GM12874 (cell line): ENCODE measurements around the gene DLGAP1.

Experiments
- TF ChIP-seq, protein P1 (sequence below): IDR thresholded peaks from 2 replicates; pipeline ENCODE4 v1.5.1; 2011; ENCODE audit warnings: low read depth, mild to moderate bottlenecking, control low read depth, low read length, moderate library complexity; ENCODE audit not compliant: insufficient read depth

Gene DLGAP1

DNA sequence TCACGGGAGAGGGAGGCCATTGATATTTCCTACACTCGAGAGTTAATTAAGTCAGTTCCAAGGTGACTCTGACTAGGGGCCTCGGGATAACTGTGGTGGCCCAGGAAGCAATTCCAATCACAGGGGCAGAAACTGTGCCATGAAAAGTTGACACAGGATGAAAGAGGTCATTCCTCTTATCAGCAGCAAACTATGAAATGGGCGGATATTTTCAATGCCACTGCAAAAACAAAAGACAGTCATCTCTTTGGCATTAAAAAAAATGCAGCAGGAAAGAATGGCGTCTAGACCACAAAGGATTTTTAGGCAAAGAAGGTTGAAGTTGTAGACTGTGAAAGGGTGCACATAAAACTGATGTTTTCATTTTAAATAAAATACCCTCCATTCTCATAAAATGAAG, 955.1 kb downstream of the DLGAP1 start:
- TF ChIP-seq, protein P1, sequence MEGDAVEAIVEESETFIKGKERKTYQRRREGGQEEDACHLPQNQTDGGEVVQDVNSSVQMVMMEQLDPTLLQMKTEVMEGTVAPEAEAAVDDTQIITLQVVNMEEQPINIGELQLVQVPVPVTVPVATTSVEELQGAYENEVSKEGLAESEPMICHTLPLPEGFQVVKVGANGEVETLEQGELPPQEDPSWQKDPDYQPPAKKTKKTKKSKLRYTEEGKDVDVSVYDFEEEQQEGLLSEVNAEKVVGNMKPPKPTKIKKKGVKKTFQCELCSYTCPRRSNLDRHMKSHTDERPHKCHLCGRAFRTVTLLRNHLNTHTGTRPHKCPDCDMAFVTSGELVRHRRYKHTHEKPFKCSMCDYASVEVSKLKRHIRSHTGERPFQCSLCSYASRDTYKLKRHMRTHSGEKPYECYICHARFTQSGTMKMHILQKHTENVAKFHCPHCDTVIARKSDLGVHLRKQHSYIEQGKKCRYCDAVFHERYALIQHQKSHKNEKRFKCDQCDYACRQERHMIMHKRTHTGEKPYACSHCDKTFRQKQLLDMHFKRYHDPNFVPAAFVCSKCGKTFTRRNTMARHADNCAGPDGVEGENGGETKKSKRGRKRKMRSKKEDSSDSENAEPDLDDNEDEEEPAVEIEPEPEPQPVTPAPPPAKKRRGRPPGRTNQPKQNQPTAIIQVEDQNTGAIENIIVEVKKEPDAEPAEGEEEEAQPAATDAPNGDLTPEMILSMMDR, result no peak

DNA sequence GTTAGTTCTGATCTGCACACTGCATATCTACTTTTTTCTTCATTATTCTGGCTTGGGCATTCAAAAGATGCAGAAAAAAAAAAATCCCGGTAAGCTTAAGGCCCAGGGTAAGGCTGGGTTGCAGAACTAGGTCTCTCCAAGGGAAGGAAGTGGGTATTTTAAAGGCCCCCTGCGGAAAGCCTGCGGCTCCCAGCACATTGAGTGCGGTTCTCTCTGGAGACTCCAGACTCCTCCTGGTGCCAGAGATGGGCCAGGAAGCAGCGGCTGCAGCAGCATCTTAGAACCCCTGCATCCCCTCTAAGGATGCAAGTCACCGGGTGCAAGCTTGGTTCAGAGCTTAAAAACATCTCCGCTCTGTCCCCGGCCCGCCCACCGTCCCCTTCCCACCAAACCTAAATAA, 955.6 kb downstream of the DLGAP1 start:
- TF ChIP-seq, protein P1, result no peak

DNA sequence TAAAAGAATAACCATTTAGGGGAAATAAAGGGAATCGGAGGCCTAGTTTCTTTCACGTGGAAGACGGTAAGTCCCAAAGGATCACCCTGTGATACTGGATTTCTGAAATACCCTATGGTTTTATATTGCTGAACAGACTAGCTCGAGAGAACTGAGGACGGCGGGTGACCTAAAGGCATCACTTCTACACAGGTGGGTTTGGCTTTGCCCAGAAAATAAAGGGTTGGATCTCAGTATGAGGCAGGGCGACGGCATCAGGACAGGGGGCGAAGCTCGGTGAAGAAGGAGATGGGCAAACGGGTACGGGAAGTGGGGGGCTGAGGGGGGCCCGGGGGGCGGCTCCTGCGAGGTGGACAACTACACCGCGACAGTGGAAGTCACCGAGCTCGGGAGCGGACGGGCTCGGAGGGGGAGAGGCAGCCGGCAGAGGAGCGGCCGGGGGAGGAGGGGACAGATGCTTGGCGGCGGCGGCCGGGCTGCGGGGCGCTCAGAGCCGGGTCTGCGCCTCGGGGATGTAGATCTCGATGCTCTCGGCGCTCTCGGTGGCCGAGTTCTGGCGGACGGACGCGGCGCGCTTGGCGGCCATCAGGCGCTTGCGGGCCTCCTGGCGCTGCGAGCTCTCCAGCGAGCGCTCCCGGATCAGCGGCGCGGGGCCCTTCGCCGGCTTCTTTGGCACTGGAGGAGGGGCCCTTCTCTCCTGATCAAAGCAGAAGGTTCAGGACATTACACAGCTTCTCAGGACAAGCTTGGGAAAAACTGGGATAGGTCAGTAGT, 956.2 kb downstream of the DLGAP1 start:
- TF ChIP-seq, protein P1, result no peak

DNA sequence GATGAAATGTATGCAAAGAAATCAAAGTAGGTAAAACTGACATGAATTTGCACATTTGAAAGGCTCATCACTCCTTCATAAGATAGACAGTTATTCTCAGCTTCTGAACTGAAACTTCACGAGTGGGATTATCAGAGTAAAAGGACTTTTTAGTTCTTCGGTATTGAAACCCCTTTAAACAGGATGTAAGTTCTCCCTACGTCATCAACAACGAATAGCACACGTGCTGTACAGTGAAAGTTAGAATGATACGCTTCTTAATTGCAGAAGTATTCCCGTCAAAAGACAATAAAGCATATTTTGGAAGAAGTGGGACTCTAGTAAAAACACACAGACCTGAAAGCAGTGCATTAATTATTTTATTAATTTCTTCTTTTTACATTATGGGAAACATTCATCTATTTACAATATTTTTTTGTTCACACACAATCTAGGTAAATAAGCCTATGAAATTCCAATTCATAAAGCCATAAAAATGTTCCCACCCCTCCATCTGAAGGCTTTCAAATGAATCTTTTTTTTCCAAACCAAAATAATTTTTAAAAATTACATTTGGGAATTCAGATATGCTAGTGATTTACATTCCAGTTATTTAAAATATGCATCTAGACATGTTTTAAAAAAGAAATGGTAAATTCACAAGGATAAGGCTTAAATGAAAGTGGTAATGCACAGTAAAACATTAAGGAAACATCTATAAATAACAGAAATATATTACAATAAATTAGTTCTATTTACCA, 959.2 kb downstream of the DLGAP1 start:
- TF ChIP-seq, protein P1, result no peak

DNA sequence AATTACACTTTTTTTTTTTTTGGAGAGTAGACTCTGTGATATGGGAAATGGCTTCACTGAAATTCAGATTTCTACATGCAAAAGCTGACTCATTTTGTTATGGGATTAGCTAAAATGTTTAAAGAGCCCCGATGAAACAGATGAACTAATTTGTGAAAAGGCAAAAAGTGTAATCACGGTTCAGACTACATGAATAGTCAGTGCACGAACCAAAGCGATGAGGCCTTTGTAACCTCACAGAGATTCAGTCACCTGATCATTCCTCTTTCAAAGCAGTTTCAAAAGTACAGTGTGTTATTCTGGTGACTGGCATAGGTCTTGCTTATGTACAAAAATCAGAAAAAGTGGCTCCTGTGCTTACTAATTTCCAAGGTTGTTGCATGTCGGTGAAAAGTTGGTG, 960.5 kb downstream of the DLGAP1 start:
- TF ChIP-seq, protein P1, result no peak

DNA sequence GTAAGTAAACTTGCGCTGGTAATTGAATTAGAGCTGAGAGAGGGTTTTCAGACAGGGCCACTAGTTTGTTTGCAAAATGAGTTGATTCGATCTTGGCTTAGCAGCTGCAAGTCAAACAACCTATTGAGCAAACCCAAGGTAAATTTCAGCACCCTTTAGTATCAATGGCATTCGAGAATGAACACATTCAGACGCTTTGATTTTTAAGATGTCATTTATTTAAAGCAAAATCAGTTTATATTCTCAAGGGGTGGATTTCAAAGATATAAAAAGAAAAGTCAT, 960.9 kb downstream of the DLGAP1 start:
- TF ChIP-seq, protein P1, result no peak

DNA sequence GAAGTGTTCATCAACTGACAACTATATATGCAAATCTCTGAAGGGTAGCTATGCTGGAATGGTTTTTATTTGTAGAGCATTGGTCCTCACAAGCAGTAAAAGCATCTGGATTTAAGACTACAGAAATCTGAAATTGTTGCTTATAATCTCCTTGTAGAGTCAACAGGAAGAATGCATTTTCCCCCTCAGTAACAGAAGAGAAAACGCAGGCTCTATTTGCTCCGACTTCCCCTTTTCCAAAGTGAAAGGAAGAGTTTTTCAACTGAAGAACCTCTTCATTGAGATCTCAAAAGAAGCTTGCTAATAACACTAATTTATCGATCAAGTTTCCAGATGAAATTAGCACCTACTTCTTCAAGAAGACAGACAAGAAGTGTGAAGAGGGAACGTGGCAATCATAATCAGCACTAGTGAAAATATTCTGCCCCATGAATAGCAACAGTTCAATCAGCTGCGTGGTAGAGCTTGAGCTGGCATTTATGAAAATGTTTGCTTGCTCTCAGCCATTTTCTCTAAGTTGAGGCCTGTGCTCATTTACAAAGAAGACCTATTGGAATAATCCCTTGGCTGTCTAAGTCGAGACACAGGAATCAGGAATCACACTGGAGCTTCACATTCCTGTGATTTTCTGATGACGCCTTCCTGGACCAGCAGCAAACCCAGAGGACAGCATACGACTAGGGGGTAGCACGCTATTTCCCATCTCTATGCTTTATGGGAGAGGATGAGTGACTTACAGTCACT, 961.4 kb downstream of the DLGAP1 start:
- TF ChIP-seq, protein P1, result no peak
